Measurements from ENCODE around the gene LHPP.
"Not testable (repeated sequence)": the region's sequence is repeated elsewhere in the genome, so short reads cannot be mapped to it uniquely, and the experiment has no call there.

Gene LHPP

GRCh38 chr10:124436191-124436638 is 25.4 kb upstream of the LHPP start:
- no peaks in the 10 kb centered on the region for H3K9me3 ChIP-seq (replicated peaks in 1 of 11)
- peak overlapping the region in 2 of 11 experiments; percentile 1 to 7; a peak in 1 of 22 replicates for H3K9ac ChIP-seq
- H3K27ac ChIP-seq, result no peak overlapping the region
- TF ChIP-seq Cebpa-rat (IDR thresholded peaks at IDR 0.05), result peak in 2 of 11 experiments; percentile 9 to 21; a peak in 1 of 22 replicates
- H3K36me3 ChIP-seq, result no peaks in the 10 kb centered on the region
- peaks cover 0 to 12% (median 0%) of the 10 kb centered on the region in 11 experiments; a peak in 2 of 22 replicates for H3K27me3 ChIP-seq
- H3K4me2 ChIP-seq, result peak overlapping the region; percentile 65 to 90 (median 75)
- peaks cover 15 to 24% (median 20%) of the 10 kb centered on the region in 10 experiments for H3K4me1 ChIP-seq
- H3K4me3 ChIP-seq, result peak overlapping the region in 1 of 10 experiments; percentile 44; a peak in 2 of 20 replicates
- peaks cover 0 to 9% (median 0%) of the 10 kb centered on the region in 11 experiments; a peak in 1 of 22 replicates for H4K20me1 ChIP-seq

- H3K9me3 ChIP-seq (replicated peaks in 1 of 11); H3K4me2 ChIP-seq; H3K9ac ChIP-seq; H4K20me1 ChIP-seq; H3K27ac ChIP-seq; H3K36me3 ChIP-seq; H3K4me3 ChIP-seq: not testable (repeated sequence)
- H3K4me1 ChIP-seq, result peaks cover 0 to 12% (median 6%) of the 10 kb centered on the region in 10 experiments; a peak in 18 of 20 replicates
- H3K27me3 ChIP-seq, result peaks cover 21 to 30% (median 26%) of the 10 kb centered on the region in 11 experiments
Measured at GRCh38 chr10:124441694-124442093, 19.9 kb upstream of the LHPP start.

- no peak for TF ChIP-seq Cebpa-rat (IDR thresholded peaks at IDR 0.05)
- peaks cover 0 to 3% (median 0%) of the 10 kb centered on the region in 10 experiments; a peak in 1 of 20 replicates for H3K4me1 ChIP-seq
- H3K4me3 ChIP-seq, result no peak overlapping the region
- H3K36me3 ChIP-seq, result no peaks in the 10 kb centered on the region
- H3K9ac ChIP-seq, result no peak overlapping the region
- no peak overlapping the region for H3K27ac ChIP-seq
- H3K9me3 ChIP-seq (replicated peaks in 1 of 11), result peaks cover 6 to 27% (median 13%) of the 10 kb centered on the region in 11 experiments; a peak in 18 of 22 replicates
- no peak overlapping the region for H3K4me2 ChIP-seq
- peaks cover 75 to 81% (median 80%) of the 10 kb centered on the region in 11 experiments for H3K27me3 ChIP-seq
- peaks cover 0 to 37% (median 10%) of the 10 kb centered on the region in 11 experiments; a peak in 11 of 22 replicates for H4K20me1 ChIP-seq
Measured at GRCh38 chr10:124446830-124447750, 14.5 kb upstream of the LHPP start.

GRCh38 chr10:124447751-124448466 is 13.7 kb upstream of the LHPP start:
- TF ChIP-seq Cebpa-rat (IDR thresholded peaks at IDR 0.05), result no peak
- H3K27ac ChIP-seq, result no peak overlapping the region
- H3K4me3 ChIP-seq, result no peak overlapping the region; a peak in 1 of 20 replicates
- peaks cover 6 to 27% (median 13%) of the 10 kb centered on the region in 11 experiments; a peak in 18 of 22 replicates for H3K9me3 ChIP-seq (replicated peaks in 1 of 11)
- H3K4me1 ChIP-seq, result peaks cover 0 to 7% (median 0%) of the 10 kb centered on the region in 10 experiments; a peak in 2 of 20 replicates
- H3K36me3 ChIP-seq, result no peaks in the 10 kb centered on the region
- H3K27me3 ChIP-seq, result peaks cover 83 to 89% (median 88%) of the 10 kb centered on the region in 11 experiments
- no peak overlapping the region for H3K9ac ChIP-seq
- H4K20me1 ChIP-seq, result peaks cover 0 to 37% (median 10%) of the 10 kb centered on the region in 11 experiments; a peak in 11 of 22 replicates
- H3K4me2 ChIP-seq, result no peak overlapping the region

GRCh38 chr10:124448696-124449169 is 12.9 kb upstream of the LHPP start:
- no peak overlapping the region for H3K9ac ChIP-seq
- H3K27me3 ChIP-seq, result peaks cover 90 to 97% (median 95%) of the 10 kb centered on the region in 11 experiments
- H3K9me3 ChIP-seq (replicated peaks in 1 of 11), result peaks cover 6 to 27% (median 13%) of the 10 kb centered on the region in 11 experiments; a peak in 18 of 22 replicates
- peaks cover 0 to 7% (median 0%) of the 10 kb centered on the region in 10 experiments; a peak in 2 of 20 replicates for H3K4me1 ChIP-seq
- peak overlapping the region in 1 of 10 experiments; percentile 4; a peak in 1 of 20 replicates for H3K4me3 ChIP-seq
- TF ChIP-seq Cebpa-rat (IDR thresholded peaks at IDR 0.05), result no peak
- H4K20me1 ChIP-seq, result peaks cover 0 to 37% (median 10%) of the 10 kb centered on the region in 11 experiments; a peak in 11 of 22 replicates
- H3K4me2 ChIP-seq, result 0 out of 22 replicates have a peak overlapping the region, but pooled peaks of 1 of the 11 experiments have one; percentile 43
- H3K27ac ChIP-seq, result no peak overlapping the region
- H3K36me3 ChIP-seq, result no peaks in the 10 kb centered on the region

GRCh38 chr10:124449170-124450011 is 12.2 kb upstream of the LHPP start:
- TF ChIP-seq Cebpa-rat (IDR thresholded peaks at IDR 0.05), result no peak
- Histone ChIP-seq H3K4me3 (peak overlapping the region in 1 of 10 experiments; percentile 4; a peak in 1 of 20 replicates), H4K20me1 (peaks cover 0 to 37% (median 10%) of the 10 kb centered on the region in 11 experiments; a peak in 11 of 22 replicates), H3K9me3 (replicated peaks in 1 of 11) (peaks cover 6 to 27% (median 13%) of the 10 kb centered on the region in 11 experiments; a peak in 18 of 22 replicates), H3K36me3 (no peaks in the 10 kb centered on the region), H3K4me2 (no peak overlapping the region), H3K27me3 (peaks cover 94 to 100% (median 100%) of the 10 kb centered on the region in 11 experiments), H3K4me1 (peaks cover 0 to 7% (median 0%) of the 10 kb centered on the region in 10 experiments; a peak in 2 of 20 replicates), H3K9ac (no peak overlapping the region), H3K27ac (no peak overlapping the region)

GRCh38 chr10:124450012-124450782 is 11.4 kb upstream of the LHPP start, which contains the start of gene NKX1-2:
TSS of gene NKX1-2 (minus strand) at chr10:124450035. CDS start at chr10:124449943, 92 bp downstream.
- H3K4me2 ChIP-seq, result 0 out of 22 replicates have a peak within 1 kb of the TSS, but pooled peaks of 1 of the 11 experiments have one; percentile 43

More at GRCh38 chr10:124450012-124450782, 11.4 kb upstream of the LHPP start, which contains the start of gene NKX1-2:
- Histone ChIP-seq H3K9me3 (replicated peaks in 1 of 11) (peaks cover 6 to 27% (median 13%) of the 10 kb centered on the region in 11 experiments; a peak in 18 of 22 replicates), H3K4me1 (peaks cover 0 to 7% (median 0%) of the 10 kb centered on the region in 10 experiments; a peak in 2 of 20 replicates), H3K27me3 (peaks cover 90 to 100% (median 98%) of the 10 kb centered on the region in 11 experiments), H3K9ac (no peak within 1 kb of the TSS), H4K20me1 (peaks cover 0 to 37% (median 10%) of the 10 kb centered on the region in 11 experiments; a peak in 11 of 22 replicates), H3K4me3 (peak within 1 kb of the TSS in 1 of 10 experiments; percentile 4; a peak in 1 of 20 replicates), H3K27ac (no peak within 1 kb of the TSS), H3K36me3 (no peaks in the 10 kb centered on the region)
- no peak for TF ChIP-seq Cebpa-rat (IDR thresholded peaks at IDR 0.05)

Data from BLaER1 treated with 17β-estradiol and CSF1 and Interleukin-3, amounts not matched to agents 10 nM and 100 nM (cell line).